Ovary (tissue), 3 donors: Measurements from ENCODE around the gene FAM117A.

Experiments used
- CTCF ChIP-seq, 3 donors: fragments of 450-650 bp in 2 of 3; fragments of 200-600 bp in 1 of 3; IDR thresholded peaks; one replicate each; pipeline versions ENCODE4 v1.5.1 to v1.8.0; 2016 to 2022; ENCODE audit warnings: antibody characterized with exemption in 3 of 3, mild to moderate bottlenecking in 1 of 3
- POLR2A ChIP-seq: fragments of 450-650 bp; IDR thresholded peaks from one replicate; pipeline ENCODE4 v1.6.1; 2017; ENCODE audit warnings: antibody characterized with exemption, mild to moderate bottlenecking, moderate library complexity
- donor health status: DM: no; HTN: no; CAD: no.

- TF ChIP-seq CTCF (IDR thresholded peaks at IDR 0.05) (no peak), POLR2A (no peak)
Observed at GRCh38 chr17:49691677-49692191, 72.2 kb downstream of the FAM117A start.
